Measurements from ENCODE around the gene GEMIN5. TPM values are rescaled to one million over a fixed set of nuclear protein-coding genes. Genes with fewer than 3 reads are reported as not detected.

GEMIN5 gene
- total RNA-seq, 1 experiment from 2014 or later, result 35.8 TPM

DNA sequence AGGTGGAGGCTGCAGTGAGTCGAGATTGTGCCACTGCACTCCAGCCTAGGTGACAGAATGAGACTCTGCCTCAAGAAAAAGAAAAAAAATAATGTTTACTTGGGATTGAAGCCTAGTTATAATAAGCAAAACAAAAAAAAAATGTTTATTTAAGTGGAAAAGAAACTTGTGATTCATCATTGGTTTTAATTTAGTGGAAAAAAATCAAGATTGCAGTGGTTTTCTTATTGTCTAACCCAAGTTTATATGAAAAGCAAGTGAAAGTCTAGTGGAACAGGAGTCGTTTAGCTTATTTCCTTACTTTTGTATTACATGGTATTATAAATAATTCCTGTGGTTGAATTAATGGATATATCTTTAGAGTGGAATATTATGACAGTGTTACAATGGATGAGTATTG is 71.2 kb downstream of the GEMIN5 start:
- Histone ChIP-seq H2AFZ (ENCODE audit: low read length) (no peak overlapping the region), H3K14ac (ENCODE audit: insufficient read depth, low read length) (no peak overlapping the region), H3K27ac (ENCODE audit: insufficient read length, low read depth, low read length) (no peak overlapping the region), H3K9me3 (ENCODE audit: control insufficient read depth, low read depth, low read length) (no peaks in the 10 kb centered on the region), H3K4me2 (ENCODE audit: insufficient read depth, insufficient read length, low read length) (no peak overlapping the region), H3K4ac (ENCODE audit: low read depth, low read length) (no peak overlapping the region), H3K4me1 (ENCODE audit: insufficient read depth, low read length) (no peaks in the 10 kb centered on the region), H2BK5ac (ENCODE audit: insufficient read length, low read length) (no peak overlapping the region), H3K79me1 (ENCODE audit: insufficient read depth, low read depth, low read length, poor library complexity, severe bottlenecking) (peaks cover 5% of the 10 kb centered on the region), H3K56ac (ENCODE audit: insufficient read length, low read depth, low read length) (no peak overlapping the region), H4K91ac (ENCODE audit: insufficient read length, low read depth, low read length) (no peak overlapping the region), H3K79me2 (ENCODE audit: insufficient read depth, low read length) (peaks cover 8% of the 10 kb centered on the region), H4K8ac (replicated peaks; ENCODE audit: insufficient read length, low read depth, low read length) (no peak overlapping the region), H2AK5ac (ENCODE audit: insufficient read length, low read length) (no peak overlapping the region), H3K23me2 (ENCODE audit: insufficient read length, low read depth, low read length, poor library complexity, severe bottlenecking) (no peaks in the 10 kb centered on the region), H2BK12ac (ENCODE audit: insufficient read length, low read depth, low read length) (no peak overlapping the region), H3K9ac (ENCODE audit: extremely low read depth, insufficient read length, low read length) (no peak overlapping the region), H2BK20ac (ENCODE audit: low read depth, low read length, poor library complexity, severe bottlenecking) (no peak overlapping the region), H3K23ac (ENCODE audit: insufficient read length, low read depth, low read length) (no peak overlapping the region), H2BK120ac (ENCODE audit: low read depth, low read length, poor library complexity, severe bottlenecking) (no peak overlapping the region), H4K20me1 (ENCODE audit: control insufficient read depth, insufficient read depth, insufficient read length) (no peaks in the 10 kb centered on the region), H2BK15ac (ENCODE audit: low read depth, low read length) (no peak overlapping the region), H4K5ac (ENCODE audit: insufficient read length, low read depth, low read length) (no peak overlapping the region), H3K27me3 (ENCODE audit: insufficient read depth, low read length) (no peaks in the 10 kb centered on the region), H3K18ac (ENCODE audit: insufficient read length, low read depth, low read length) (no peak overlapping the region), H3T11ph (ENCODE audit: low read length) (no peak overlapping the region)
- TF ChIP-seq, protein P1, sequence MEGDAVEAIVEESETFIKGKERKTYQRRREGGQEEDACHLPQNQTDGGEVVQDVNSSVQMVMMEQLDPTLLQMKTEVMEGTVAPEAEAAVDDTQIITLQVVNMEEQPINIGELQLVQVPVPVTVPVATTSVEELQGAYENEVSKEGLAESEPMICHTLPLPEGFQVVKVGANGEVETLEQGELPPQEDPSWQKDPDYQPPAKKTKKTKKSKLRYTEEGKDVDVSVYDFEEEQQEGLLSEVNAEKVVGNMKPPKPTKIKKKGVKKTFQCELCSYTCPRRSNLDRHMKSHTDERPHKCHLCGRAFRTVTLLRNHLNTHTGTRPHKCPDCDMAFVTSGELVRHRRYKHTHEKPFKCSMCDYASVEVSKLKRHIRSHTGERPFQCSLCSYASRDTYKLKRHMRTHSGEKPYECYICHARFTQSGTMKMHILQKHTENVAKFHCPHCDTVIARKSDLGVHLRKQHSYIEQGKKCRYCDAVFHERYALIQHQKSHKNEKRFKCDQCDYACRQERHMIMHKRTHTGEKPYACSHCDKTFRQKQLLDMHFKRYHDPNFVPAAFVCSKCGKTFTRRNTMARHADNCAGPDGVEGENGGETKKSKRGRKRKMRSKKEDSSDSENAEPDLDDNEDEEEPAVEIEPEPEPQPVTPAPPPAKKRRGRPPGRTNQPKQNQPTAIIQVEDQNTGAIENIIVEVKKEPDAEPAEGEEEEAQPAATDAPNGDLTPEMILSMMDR (conservative IDR thresholded peaks at IDR 0.05), result no peak
- Mint-ChIP-seq H3K4me1 (no peaks in the 10 kb centered on the region), H3K9me3 (no peaks in the 10 kb centered on the region), H3K27me3 (ENCODE audit: low read depth) (no peaks in the 10 kb centered on the region; the same call in 1 of the 2 replicates), H3K27ac (no peak overlapping the region), H3K36me3 (ENCODE audit: insufficient read depth in 1 of 3, low read depth in 3 of 3) (peaks cover 37 to 70% (median 68%) of the 10 kb centered on the region in 3 experiments), H3K4me3 (no peak overlapping the region; a peak in 1 of 5 replicates)
- DNase-seq, result no peak
- WGBS (ENCODE audit: extremely low coverage, insufficient read length, low lambda C conversion rate), result no CpG with 5 or more reads among the region's 2 CpGs
